ENCODE measurements around the gene GALK1. TPM values are rescaled to one million over a fixed set of nuclear protein-coding genes. Genes with fewer than 3 reads are reported as not detected.
A peak's percentile ranks its signal among the peaks of the same experiment; 100 is the strongest.
"Not testable (repeated sequence)": the region's sequence is repeated elsewhere in the genome, so short reads cannot be mapped to it uniquely, and the experiment has no call there.

GALK1 gene
- total RNA-seq, 1 experiment from 2014 or later: 75.0 TPM

DNA sequence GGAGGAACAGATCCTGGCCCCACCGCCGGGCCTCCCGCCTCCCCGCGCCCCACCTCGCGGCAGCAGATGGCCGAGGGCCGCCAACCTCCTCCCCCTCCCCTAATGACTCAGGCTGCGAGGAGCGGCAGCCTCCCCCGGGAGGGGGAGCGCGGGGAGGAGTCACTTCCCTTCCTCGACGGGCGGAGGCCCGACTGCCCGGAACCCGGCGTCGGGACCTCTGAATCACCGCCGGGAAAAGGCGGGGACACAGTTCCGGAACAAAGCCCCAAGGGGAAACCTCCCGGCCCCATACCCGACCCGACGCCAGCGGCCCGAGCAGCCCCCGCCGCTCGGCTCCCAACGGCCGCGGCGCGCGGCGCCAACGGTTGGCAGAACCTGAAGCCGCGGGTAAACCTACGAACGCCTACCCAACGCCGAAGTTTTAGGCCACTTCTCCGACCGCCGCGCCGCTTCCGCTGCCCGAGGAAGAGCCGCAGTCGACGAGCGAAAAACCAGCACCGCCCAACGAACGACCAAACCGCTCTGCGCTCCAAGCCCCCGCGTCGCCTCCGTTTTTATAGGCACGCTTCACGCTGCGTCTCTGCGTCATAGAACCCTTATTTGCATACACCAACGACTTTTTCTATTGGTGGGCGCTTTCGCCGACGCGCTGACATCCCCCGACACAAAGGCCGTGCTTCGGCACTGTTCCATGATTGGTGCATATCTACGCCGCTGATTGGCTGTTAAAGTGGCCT lies 14.4 kb upstream of the GALK1 start:
- H3K9ac ChIP-seq (ENCODE audit: low read length): peak overlapping the region; percentile 92
- DNase-seq (peak; percentile 100), ATAC-seq (peak; percentile 54)
- H3K4me1 ChIP-seq (ENCODE audit: insufficient read depth, low read length): peaks cover 46% of the 10 kb centered on the region
- TSS peak; percentile 83 for BruUV-seq (replicated peaks)
- peak overlapping the region; percentile 88 for H3K27ac ChIP-seq (ENCODE audit: low read length)
- ChIA-PET CTCF (interaction anchor here (0.6 to 1.5 kb wide), 7 partner anchors 14 to 1102 kb away, joined by 3 to 12 read pairs (median 5); partner anchors contain the start of genes GALK1 and WBP2), POLR2A (ENCODE audit: unreplicated experiment) (interaction anchor here (0.6 to 1.0 kb wide), 18 partner anchors 12 to 591 kb away, joined by 3 to 16 read pairs (median 4); partner anchors contain the start of genes GALK1 and WBP2)
- H3K4me2 ChIP-seq (ENCODE audit: low read length): peak overlapping the region; percentile 92
- no peak overlapping the region for H2AFZ ChIP-seq (ENCODE audit: low read length)
- H3K79me2 ChIP-seq (ENCODE audit: low read length): peaks cover 31% of the 10 kb centered on the region
- H3K4me3 ChIP-seq (ENCODE audit: low read length): peak overlapping the region; percentile 81
- intact Hi-C loops (cut with micrococcal nuclease): no loop called here
- no peaks in the 10 kb centered on the region for H3K9me2 ChIP-seq (replicated peaks; ENCODE audit: low read length)
- peaks cover 31% of the 10 kb centered on the region for H4K20me1 ChIP-seq (ENCODE audit: low read length)
- peaks cover 30% of the 10 kb centered on the region for H3K36me3 ChIP-seq (ENCODE audit: low read depth, low read length)
- no peaks in the 10 kb centered on the region for H3K27me3 ChIP-seq (ENCODE audit: low read length)
- TF ChIP-seq, protein P1, sequence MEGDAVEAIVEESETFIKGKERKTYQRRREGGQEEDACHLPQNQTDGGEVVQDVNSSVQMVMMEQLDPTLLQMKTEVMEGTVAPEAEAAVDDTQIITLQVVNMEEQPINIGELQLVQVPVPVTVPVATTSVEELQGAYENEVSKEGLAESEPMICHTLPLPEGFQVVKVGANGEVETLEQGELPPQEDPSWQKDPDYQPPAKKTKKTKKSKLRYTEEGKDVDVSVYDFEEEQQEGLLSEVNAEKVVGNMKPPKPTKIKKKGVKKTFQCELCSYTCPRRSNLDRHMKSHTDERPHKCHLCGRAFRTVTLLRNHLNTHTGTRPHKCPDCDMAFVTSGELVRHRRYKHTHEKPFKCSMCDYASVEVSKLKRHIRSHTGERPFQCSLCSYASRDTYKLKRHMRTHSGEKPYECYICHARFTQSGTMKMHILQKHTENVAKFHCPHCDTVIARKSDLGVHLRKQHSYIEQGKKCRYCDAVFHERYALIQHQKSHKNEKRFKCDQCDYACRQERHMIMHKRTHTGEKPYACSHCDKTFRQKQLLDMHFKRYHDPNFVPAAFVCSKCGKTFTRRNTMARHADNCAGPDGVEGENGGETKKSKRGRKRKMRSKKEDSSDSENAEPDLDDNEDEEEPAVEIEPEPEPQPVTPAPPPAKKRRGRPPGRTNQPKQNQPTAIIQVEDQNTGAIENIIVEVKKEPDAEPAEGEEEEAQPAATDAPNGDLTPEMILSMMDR (conservative IDR thresholded peaks at IDR 0.05; ENCODE audit: low read depth, low read length): no peak; the same call in 1 of the 2 replicates
- TF ChIP-seq EZH2 (IDR thresholded peaks at IDR 0.05; ENCODE audit: low read length, unreplicated experiment) (no peak), EZH2phosphoT487 (IDR thresholded peaks at IDR 0.05; ENCODE audit: borderline replicate concordance, low read length) (no peak)
- H3F3A ChIP-seq (ENCODE audit: low read length, unreplicated experiment): peaks cover 28% of the 10 kb centered on the region
- no peaks in the 10 kb centered on the region for H3K9me3 ChIP-seq (ENCODE audit: low read length)

DNA sequence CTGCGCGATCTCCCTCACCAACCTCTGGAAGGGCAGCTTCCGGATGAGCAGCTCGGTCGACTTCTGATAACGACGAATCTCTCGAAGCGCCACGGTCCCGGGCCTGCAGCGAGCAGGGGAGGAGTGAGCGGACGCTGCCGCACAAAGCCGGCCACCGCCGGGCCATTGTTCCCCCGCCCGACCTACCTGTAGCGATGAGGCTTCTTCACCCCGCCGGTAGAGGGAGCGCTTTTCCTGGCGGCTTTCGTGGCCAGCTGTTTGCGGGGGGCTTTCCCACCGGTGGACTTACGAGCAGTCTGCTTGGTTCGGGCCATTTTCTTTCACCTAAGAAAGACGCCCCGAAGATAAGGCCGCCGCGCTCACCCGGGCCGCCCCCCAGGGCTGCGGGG lies 13.9 kb upstream of the GALK1 start:
- POLR2A ChIA-PET (ENCODE audit: unreplicated experiment): interaction anchor here (0.6 kb wide), 1 partner anchor 65 kb away, joined by 8 read pairs; no protein-coding TSS in a partner anchor
- no peak overlapping the region for H2AFZ ChIP-seq (ENCODE audit: low read length)
- TF ChIP-seq EZH2 (IDR thresholded peaks at IDR 0.05; ENCODE audit: low read length, unreplicated experiment): no peak
- TF ChIP-seq, protein P1 (conservative IDR thresholded peaks at IDR 0.05; ENCODE audit: low read depth, low read length): peak; percentile 69
- TF ChIP-seq EZH2phosphoT487 (IDR thresholded peaks at IDR 0.05; ENCODE audit: borderline replicate concordance, low read length): no peak
- H3K4me2 ChIP-seq (ENCODE audit: low read length): peak overlapping the region; percentile 92
- H3K9me2 ChIP-seq (replicated peaks; ENCODE audit: low read length): no peaks in the 10 kb centered on the region
- H3K36me3 ChIP-seq (ENCODE audit: low read depth, low read length): peaks cover 30% of the 10 kb centered on the region
- H3F3A ChIP-seq (ENCODE audit: low read length, unreplicated experiment): peaks cover 27% of the 10 kb centered on the region
- peaks cover 31% of the 10 kb centered on the region for H3K79me2 ChIP-seq (ENCODE audit: low read length)
- intact Hi-C loops (cut with micrococcal nuclease): no loop called here
- DNase-seq (no peak), ATAC-seq (no peak)
- peak overlapping the region; percentile 81 for H3K4me3 ChIP-seq (ENCODE audit: low read length)
- peak overlapping the region; percentile 92 for H3K9ac ChIP-seq (ENCODE audit: low read length)
- TSS peak; percentile 40 for BruUV-seq (replicated peaks)
- peak overlapping the region; percentile 88 for H3K27ac ChIP-seq (ENCODE audit: low read length)
- H4K20me1 ChIP-seq (ENCODE audit: low read length): peaks cover 31% of the 10 kb centered on the region
- CTCF ChIA-PET: no interaction called here
- no peaks in the 10 kb centered on the region for H3K27me3 ChIP-seq (ENCODE audit: low read length)
- H3K4me1 ChIP-seq (ENCODE audit: insufficient read depth, low read length): peaks cover 41% of the 10 kb centered on the region
- H3K9me3 ChIP-seq (ENCODE audit: low read length): no peaks in the 10 kb centered on the region

DNA sequence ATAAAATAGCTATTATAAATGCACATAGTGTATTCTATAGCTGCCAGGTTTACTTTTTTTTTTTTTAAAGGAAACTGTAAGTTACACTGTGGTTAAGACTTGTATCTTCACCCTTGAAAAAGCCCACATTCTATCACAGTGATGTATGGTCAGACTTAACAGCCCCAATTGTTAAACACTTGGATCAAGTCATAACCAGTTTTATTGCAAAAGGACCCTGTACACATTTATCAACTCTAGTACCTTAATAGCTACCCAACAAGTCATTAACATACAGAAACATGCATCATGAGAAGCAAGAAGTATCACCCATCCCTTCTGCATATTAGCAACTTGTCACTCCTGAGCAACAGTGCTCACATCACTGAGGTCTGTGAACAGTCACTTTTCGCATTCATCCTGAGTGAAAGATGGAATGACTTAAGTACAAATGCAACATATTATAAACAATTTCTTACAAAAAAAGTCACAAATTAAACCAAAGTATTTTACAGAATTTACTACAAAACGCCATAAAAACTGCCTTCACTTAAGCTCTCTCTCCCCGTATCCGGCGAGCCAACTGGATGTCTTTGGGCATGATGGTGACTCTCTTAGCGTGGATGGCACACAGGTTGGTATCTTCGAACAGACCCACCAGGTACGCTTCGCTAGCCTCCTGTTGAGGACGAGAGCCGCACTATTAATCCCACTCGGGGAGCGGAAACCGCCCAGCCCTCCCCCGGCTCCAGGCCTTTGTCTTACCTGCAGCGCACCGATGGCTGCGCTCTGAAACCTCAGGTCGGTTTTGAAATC lies 13.3 kb upstream of the GALK1 start:
- H3K9ac ChIP-seq (ENCODE audit: low read length): peak overlapping the region; percentile 92
- peaks cover 30% of the 10 kb centered on the region for H3K36me3 ChIP-seq (ENCODE audit: low read depth, low read length)
- H3K4me3 ChIP-seq (ENCODE audit: low read length): peak overlapping the region; percentile 81
- H3K27me3 ChIP-seq (ENCODE audit: low read length); H2AFZ ChIP-seq (ENCODE audit: low read length); BruUV-seq (replicated peaks); H3K9me2 ChIP-seq (replicated peaks; ENCODE audit: low read length); H3K9me3 ChIP-seq (ENCODE audit: low read length); DNase-seq; ATAC-seq; H3K27ac ChIP-seq (ENCODE audit: low read length); CTCF ChIA-PET; intact Hi-C loops (cut with micrococcal nuclease): not testable (repeated sequence)
- POLR2A ChIA-PET (ENCODE audit: unreplicated experiment): interaction anchor here (0.6 kb wide), 2 partner anchors 65 to 208 kb away, joined by 4 to 8 read pairs; no protein-coding TSS in a partner anchor
- H3K79me2 ChIP-seq (ENCODE audit: low read length): peaks cover 31% of the 10 kb centered on the region
- peaks cover 31% of the 10 kb centered on the region for H4K20me1 ChIP-seq (ENCODE audit: low read length)
- peaks cover 36% of the 10 kb centered on the region for H3K4me1 ChIP-seq (ENCODE audit: insufficient read depth, low read length)
- peaks cover 22% of the 10 kb centered on the region for H3F3A ChIP-seq (ENCODE audit: low read length, unreplicated experiment)
- H3K4me2 ChIP-seq (ENCODE audit: low read length): peak overlapping the region; percentile 92

Data from PC-3 (cell line).